RWPE1 (cell line): ENCODE data around the gene ZDHHC22.

Experiments used
- CTCF ChIA-PET: fragments of 350-600 bp; sonication (Branson Sonifier 250); formaldehyde crosslinking; extraction: SDS; loops from one replicate; lab custom pipeline; 2021; lab: Yijun Ruan, JAX
- POLR2A ChIA-PET: fragments of 400-600 bp; formaldehyde crosslinking; extraction: SDS; loops from one replicate; lab custom pipeline; 2020; ENCODE audit warnings: antibody characterized with exemption; ENCODE audit not compliant: low non-redundant PET; lab: Yijun Ruan, JAX
- DNase-seq: peaks from one replicate; pipeline ENCODE4 v3.0.0; 2012; ENCODE audit warnings: low spot score
- H3K27ac ChIP-seq: fragments of 450-650 bp; 2 replicates; pipeline ENCODE4 v1.5.1; 2017
- TF ChIP-seq, protein P1 (sequence below): fragments of 450-650 bp; conservative IDR thresholded peaks from 2 replicates; pipeline ENCODE4 v1.5.1; 2017; ENCODE audit warnings: low read depth, mild to moderate bottlenecking

Gene ZDHHC22

DNA sequence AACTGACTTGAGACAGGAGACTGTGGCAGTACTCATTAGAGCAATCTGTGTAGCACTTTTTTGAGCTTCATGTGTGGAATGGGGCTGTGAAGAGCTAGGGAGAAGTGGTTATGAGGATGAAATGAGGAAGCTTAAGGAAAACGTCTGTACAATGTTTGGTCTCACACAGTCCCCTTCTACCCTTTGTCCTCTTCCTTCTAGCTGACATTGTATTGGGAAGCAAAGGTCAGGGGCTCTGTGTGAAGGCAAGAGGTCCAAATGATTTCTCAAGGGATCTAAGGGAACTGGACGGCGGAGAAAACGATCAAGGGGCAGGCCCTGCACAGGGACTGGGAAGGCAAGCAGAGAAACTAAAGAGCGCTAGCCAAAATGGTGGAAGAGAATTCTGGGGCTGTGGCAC lies 56.6 kb downstream of the ZDHHC22 start:
- CTCF ChIA-PET: interaction anchor here (1.4 kb wide), 1 partner anchor 172 kb away, joined by 4 read pairs; no protein-coding TSS in a partner anchor
- TF ChIP-seq, protein P1, sequence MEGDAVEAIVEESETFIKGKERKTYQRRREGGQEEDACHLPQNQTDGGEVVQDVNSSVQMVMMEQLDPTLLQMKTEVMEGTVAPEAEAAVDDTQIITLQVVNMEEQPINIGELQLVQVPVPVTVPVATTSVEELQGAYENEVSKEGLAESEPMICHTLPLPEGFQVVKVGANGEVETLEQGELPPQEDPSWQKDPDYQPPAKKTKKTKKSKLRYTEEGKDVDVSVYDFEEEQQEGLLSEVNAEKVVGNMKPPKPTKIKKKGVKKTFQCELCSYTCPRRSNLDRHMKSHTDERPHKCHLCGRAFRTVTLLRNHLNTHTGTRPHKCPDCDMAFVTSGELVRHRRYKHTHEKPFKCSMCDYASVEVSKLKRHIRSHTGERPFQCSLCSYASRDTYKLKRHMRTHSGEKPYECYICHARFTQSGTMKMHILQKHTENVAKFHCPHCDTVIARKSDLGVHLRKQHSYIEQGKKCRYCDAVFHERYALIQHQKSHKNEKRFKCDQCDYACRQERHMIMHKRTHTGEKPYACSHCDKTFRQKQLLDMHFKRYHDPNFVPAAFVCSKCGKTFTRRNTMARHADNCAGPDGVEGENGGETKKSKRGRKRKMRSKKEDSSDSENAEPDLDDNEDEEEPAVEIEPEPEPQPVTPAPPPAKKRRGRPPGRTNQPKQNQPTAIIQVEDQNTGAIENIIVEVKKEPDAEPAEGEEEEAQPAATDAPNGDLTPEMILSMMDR: no peak
- POLR2A ChIA-PET: no interaction called here
- DNase-seq: no peak
- no peak overlapping the region for H3K27ac ChIP-seq

DNA sequence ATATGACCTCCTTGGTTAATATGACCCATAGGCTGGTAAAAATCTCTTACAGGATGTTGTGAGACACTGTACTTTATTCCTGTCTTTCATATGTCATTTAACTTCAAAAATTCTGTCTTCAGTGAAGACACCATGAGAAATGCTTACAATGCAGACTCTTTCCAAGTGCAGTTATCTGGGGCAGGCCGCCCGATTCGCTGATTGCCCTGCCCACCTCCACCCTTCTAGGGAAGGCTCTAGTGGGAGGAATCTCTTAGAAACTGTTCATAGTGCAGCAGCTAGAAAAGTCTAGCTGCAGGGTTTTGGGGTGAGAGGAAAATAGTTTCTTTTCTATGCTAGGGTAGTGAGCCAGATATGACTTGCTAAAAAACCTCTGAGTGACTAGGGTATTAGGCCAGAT lies 58.5 kb downstream of the ZDHHC22 start:
- ChIA-PET POLR2A (no interaction called here), CTCF (interaction anchor here (0.6 to 1.7 kb wide), 3 partner anchors 11 to 170 kb away, joined by 3 to 6 read pairs (median 3); no protein-coding TSS in a partner anchor)
- no peak overlapping the region for H3K27ac ChIP-seq
- no peak for DNase-seq
- TF ChIP-seq, protein P1: no peak

DNA sequence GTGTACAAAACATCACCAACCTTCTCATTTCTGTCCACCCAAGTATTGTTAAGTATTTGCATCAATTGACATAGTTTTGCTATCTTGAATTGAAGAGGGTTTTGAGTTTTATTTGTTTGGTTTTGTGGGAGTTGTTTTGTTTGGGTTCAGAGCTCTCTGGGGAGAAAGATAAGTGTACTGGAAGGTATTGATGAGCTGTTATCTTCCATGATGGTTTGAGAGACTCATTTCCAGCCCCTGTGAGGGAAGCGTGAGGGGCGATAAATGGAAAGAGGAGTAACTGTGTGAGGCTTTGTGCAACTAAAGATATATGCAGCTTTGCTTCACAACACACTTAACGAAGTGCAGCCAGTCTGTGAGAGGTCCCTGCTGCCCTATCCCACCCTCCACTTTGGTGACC lies 59.2 kb downstream of the ZDHHC22 start:
- TF ChIP-seq, protein P1: no peak
- no peak overlapping the region for H3K27ac ChIP-seq
- no peak for DNase-seq
- ChIA-PET CTCF (interaction anchor here (0.7 to 1.7 kb wide), 3 partner anchors 12 to 169 kb away, joined by 3 to 6 read pairs (median 3); no protein-coding TSS in a partner anchor), POLR2A (no interaction called here)
